ENCODE results near the gene NOP9. TPM values are rescaled to one million over a fixed set of nuclear protein-coding genes. Genes with fewer than 3 reads are reported as not detected.

Gene NOP9
- total RNA-seq, 2 experiments from 2014 or later: 25.8 to 27.7 TPM

GRCh38 chr14:24314377-24315193 is 14.9 kb downstream of the NOP9 start:
- Mint-ChIP-seq H3K4me3 (peak overlapping the region; percentile 87), H3K27ac (peak overlapping the region; percentile 96)

GRCh38 chr14:24315243-24315806 is 15.7 kb downstream of the NOP9 start:
- CTCF ChIA-PET: interaction anchor here (1.4 kb wide), 1 partner anchor 13 kb away, joined by 3 read pairs; no protein-coding TSS in a partner anchor
- Mint-ChIP-seq H3K4me3 (peak overlapping the region; percentile 17), H3K27ac (peak overlapping the region; percentile 96), H3K9me3 (no peaks in the 10 kb centered on the region), H3K36me3 (ENCODE audit: low read depth) (peaks cover 43% of the 10 kb centered on the region), H3K27me3 (peaks cover 13% of the 10 kb centered on the region), H3K4me1 (peaks cover 58% of the 10 kb centered on the region)
- POLR2A ChIA-PET: interaction anchor here (5.8 kb wide), 1 partner anchor 15 kb away, joined by 65 read pairs; no protein-coding TSS in a partner anchor
- DNase-seq: no peak

More at GRCh38 chr14:24314377-24315193, 14.9 kb downstream of the NOP9 start:
- Mint-ChIP-seq H3K4me1 (peaks cover 65% of the 10 kb centered on the region), H3K36me3 (ENCODE audit: low read depth) (peaks cover 46% of the 10 kb centered on the region), H3K9me3 (no peaks in the 10 kb centered on the region), H3K27me3 (peaks cover 6% of the 10 kb centered on the region)
- POLR2A ChIA-PET: interaction anchor here (0.8 to 9.3 kb wide), 9 partner anchors 10 to 200 kb away, joined by 3 to 97 read pairs (median 6); partner anchors contain the start of genes DCAF11, DHRS1, IRF9 and NOP9
- CTCF ChIA-PET: interaction anchor here (1.0 to 9.0 kb wide), 5 partner anchors 17 to 122 kb away, joined by 3 to 144 read pairs (median 5); partner anchors contain the start of genes ADCY4 and TINF2
- DNase-seq: no peak

GRCh38 chr14:24315807-24316596 is 16.4 kb downstream of the NOP9 start:
- H3K4me1 Mint-ChIP-seq: peaks cover 56% of the 10 kb centered on the region
- no peaks in the 10 kb centered on the region for H3K9me3 Mint-ChIP-seq
- no peak overlapping the region for H3K4me3 Mint-ChIP-seq
- peak overlapping the region; percentile 96 for H3K27ac Mint-ChIP-seq
- H3K27me3 Mint-ChIP-seq: peaks cover 14% of the 10 kb centered on the region
- ChIA-PET POLR2A (no interaction called here), CTCF (interaction anchor here (1.4 kb wide), 1 partner anchor 13 kb away, joined by 3 read pairs; no protein-coding TSS in a partner anchor)
- H3K36me3 Mint-ChIP-seq (ENCODE audit: low read depth): peaks cover 41% of the 10 kb centered on the region
- no peak for DNase-seq

GRCh38 chr14:24316597-24316950 is 16.9 kb downstream of the NOP9 start:
- ChIA-PET CTCF (interaction anchor here (1.4 kb wide), 1 partner anchor 12 kb away, joined by 3 read pairs; no protein-coding TSS in a partner anchor), POLR2A (no interaction called here)
- peaks cover 14% of the 10 kb centered on the region for H3K27me3 Mint-ChIP-seq
- peaks cover 56% of the 10 kb centered on the region for H3K4me1 Mint-ChIP-seq
- H3K36me3 Mint-ChIP-seq (ENCODE audit: low read depth): peaks cover 41% of the 10 kb centered on the region
- no peak overlapping the region for H3K27ac Mint-ChIP-seq
- DNase-seq: no peak
- no peak overlapping the region for H3K4me3 Mint-ChIP-seq
- H3K9me3 Mint-ChIP-seq: no peaks in the 10 kb centered on the region

- CTCF ChIA-PET: interaction anchor here (1.1 to 2.5 kb wide), 3 partner anchors 9 to 120 kb away, joined by 4 to 15 read pairs (median 6); partner anchors contain the start of gene CIDEB
- H3K4me1 Mint-ChIP-seq: peaks cover 49% of the 10 kb centered on the region
- peaks cover 16% of the 10 kb centered on the region for H3K27me3 Mint-ChIP-seq
- no peak overlapping the region for H3K4me3 Mint-ChIP-seq
- POLR2A ChIA-PET: interaction anchor here (1.1 to 1.7 kb wide), 3 partner anchors 12 to 86 kb away, joined by 3 to 5 read pairs (median 4); no protein-coding TSS in a partner anchor
- DNase-seq: no peak
- H3K9me3 Mint-ChIP-seq: no peaks in the 10 kb centered on the region
- peaks cover 37% of the 10 kb centered on the region for H3K36me3 Mint-ChIP-seq (ENCODE audit: low read depth)
- H3K27ac Mint-ChIP-seq: no peak overlapping the region
Observed at GRCh38 chr14:24317141-24317928, 17.7 kb downstream of the NOP9 start.

GRCh38 chr14:24321212-24321975 is 21.7 kb downstream of the NOP9 start:
- POLR2A ChIA-PET: interaction anchor here (0.7 to 1.1 kb wide), 2 partner anchors 9 to 18 kb away, joined by 3 read pairs; no protein-coding TSS in a partner anchor

GRCh38 chr14:24322672-24323071 is 23.0 kb downstream of the NOP9 start:
- no peak overlapping the region for H3K4me3 Mint-ChIP-seq
- no peak for DNase-seq
- peaks cover 16% of the 10 kb centered on the region for H3K4me1 Mint-ChIP-seq
- POLR2A ChIA-PET: interaction anchor here (1.4 to 2.9 kb wide), 4 partner anchors 10 to 108 kb away, joined by 4 to 16 read pairs (median 6); partner anchors contain the start of genes CBLN3, KHNYN, LTB4R and LTB4R2
- H3K27me3 Mint-ChIP-seq: peaks cover 18% of the 10 kb centered on the region
- H3K36me3 Mint-ChIP-seq (ENCODE audit: low read depth): no peaks in the 10 kb centered on the region
- no peak overlapping the region for H3K27ac Mint-ChIP-seq
- no peaks in the 10 kb centered on the region for H3K9me3 Mint-ChIP-seq
- CTCF ChIA-PET: interaction anchor here (0.9 to 2.0 kb wide), 4 partner anchors 9 to 109 kb away, joined by 4 to 7 read pairs (median 6); partner anchors contain the start of gene CIDEB

More at GRCh38 chr14:24321212-24321975, 21.7 kb downstream of the NOP9 start:
- CTCF ChIA-PET: interaction anchor here (1.1 to 2.3 kb wide), 4 partner anchors 9 to 110 kb away, joined by 3 to 7 read pairs (median 6); partner anchors contain the start of gene LTB4R
- H3K27ac Mint-ChIP-seq: no peak overlapping the region
- H3K9me3 Mint-ChIP-seq: no peaks in the 10 kb centered on the region
- no peak overlapping the region for H3K4me3 Mint-ChIP-seq
- no peak for DNase-seq
- peaks cover 8% of the 10 kb centered on the region for H3K36me3 Mint-ChIP-seq (ENCODE audit: low read depth)
- peaks cover 18% of the 10 kb centered on the region for H3K27me3 Mint-ChIP-seq
- H3K4me1 Mint-ChIP-seq: peaks cover 20% of the 10 kb centered on the region

- DNase-seq: no peak
- Mint-ChIP-seq H3K27ac (no peak overlapping the region), H3K4me1 (peaks cover 18% of the 10 kb centered on the region), H3K36me3 (ENCODE audit: low read depth) (no peaks in the 10 kb centered on the region), H3K4me3 (no peak overlapping the region), H3K27me3 (peaks cover 18% of the 10 kb centered on the region), H3K9me3 (no peaks in the 10 kb centered on the region)
- ChIA-PET CTCF (interaction anchor here (0.9 to 1.9 kb wide), 3 partner anchors 9 to 15 kb away, joined by 4 to 7 read pairs (median 5); partner anchors contain the start of gene CIDEB), POLR2A (interaction anchor here (1.4 to 2.9 kb wide), 4 partner anchors 9 to 107 kb away, joined by 4 to 16 read pairs (median 6); partner anchors contain the start of genes CBLN3, KHNYN, LTB4R and LTB4R2)
Observed at GRCh38 chr14:24323341-24323740, 23.7 kb downstream of the NOP9 start.

- Mint-ChIP-seq H3K9me3 (no peaks in the 10 kb centered on the region), H3K4me1 (peaks cover 24% of the 10 kb centered on the region), H3K27ac (no peak overlapping the region), H3K4me3 (no peak overlapping the region), H3K27me3 (peaks cover 17% of the 10 kb centered on the region), H3K36me3 (ENCODE audit: low read depth) (no peaks in the 10 kb centered on the region)
- ChIA-PET CTCF (interaction anchor here (1.2 to 18.8 kb wide), 3 partner anchors 8 to 104 kb away, joined by 4 to 494 read pairs (median 6); partner anchors contain the start of genes CBLN3 and KHNYN), POLR2A (interaction anchor here (1.0 to 2.9 kb wide), 5 partner anchors 8 to 106 kb away, joined by 3 to 16 read pairs (median 5); partner anchors contain the start of genes CBLN3, KHNYN, LTB4R and LTB4R2)
- no peak for DNase-seq
Observed at GRCh38 chr14:24324024-24324423, 24.4 kb downstream of the NOP9 start.

GRCh38 chr14:24325041-24325530 is 25.4 kb downstream of the NOP9 start:
- CTCF ChIA-PET: interaction anchor here (1.2 to 18.8 kb wide), 4 partner anchors 8 to 103 kb away, joined by 5 to 494 read pairs (median 7); partner anchors contain the start of genes CBLN3, CIDEB and KHNYN
- no peak for DNase-seq
- no peak overlapping the region for H3K27ac Mint-ChIP-seq
- no peaks in the 10 kb centered on the region for H3K36me3 Mint-ChIP-seq (ENCODE audit: low read depth)
- H3K4me1 Mint-ChIP-seq: peaks cover 35% of the 10 kb centered on the region
- no peaks in the 10 kb centered on the region for H3K9me3 Mint-ChIP-seq
- peaks cover 7% of the 10 kb centered on the region for H3K27me3 Mint-ChIP-seq
- POLR2A ChIA-PET: interaction anchor here (0.8 to 2.9 kb wide), 4 partner anchors 12 to 177 kb away, joined by 3 to 16 read pairs (median 3); partner anchors contain the start of genes CBLN3, KHNYN, LTB4R and RIPK3
- no peak overlapping the region for H3K4me3 Mint-ChIP-seq
